HFFc6 (cell line): Measurements from ENCODE around the gene C18orf63. TPM values are rescaled to one million over a fixed set of nuclear protein-coding genes. Genes with fewer than 3 reads are reported as not detected.

Experiments
- DNase-seq: peaks from one replicate; pipeline ENCODE4 v3.0.0-alpha.2; 2018
- H3K27ac Mint-ChIP-seq: 2 replicates; pipeline ENCODE4 v1.8.0; 2020; ENCODE audit warnings: mild to moderate bottlenecking, mixed read lengths
- H3K27me3 Mint-ChIP-seq: 2 replicates; pipeline ENCODE4 v1.8.0; 2021; ENCODE audit warnings: mild to moderate bottlenecking, moderate library complexity, mixed read lengths; ENCODE audit not compliant: insufficient read depth
- H3K36me3 Mint-ChIP-seq: 2 replicates; pipeline ENCODE4 v1.8.0; 2021; ENCODE audit warnings: low read depth, mixed read lengths
- H3K4me1 Mint-ChIP-seq: 2 replicates; pipeline ENCODE4 v1.8.0; 2020; ENCODE audit warnings: low read depth, mixed read lengths
- H3K4me3 Mint-ChIP-seq: 2 replicates; pipeline ENCODE4 v1.8.0; 2020; ENCODE audit warnings: mild to moderate bottlenecking, moderate library complexity, mixed read lengths
- H3K9me3 Mint-ChIP-seq: 2 replicates; pipeline ENCODE4 v1.8.0; 2020; ENCODE audit warnings: mild to moderate bottlenecking, mixed read lengths
- total RNA-seq, 6 experiments: library from RNA; stranded (reverse); fragmentation: NEBNext Ultra II Directional; extraction: Animal tissue kit (Norgen Biotek cat#: 25700); gene quantifications; 2 replicates in 1 of 6; 3 replicates in 5 of 6; pipeline ENCODE4 v1.2.3, GENCODE V29; 2021
- TF ChIP-seq, protein P1 (sequence below): fragments of 200-600 bp; sonication (generic); IDR thresholded peaks from 2 replicates; pipeline ENCODE4 v1.5.0; 2021; ENCODE audit warnings: antibody characterized with exemption, mild to moderate bottlenecking

C18orf63 gene
- total RNA-seq, 6 experiments from 2014 or later, result not detected

DNA sequence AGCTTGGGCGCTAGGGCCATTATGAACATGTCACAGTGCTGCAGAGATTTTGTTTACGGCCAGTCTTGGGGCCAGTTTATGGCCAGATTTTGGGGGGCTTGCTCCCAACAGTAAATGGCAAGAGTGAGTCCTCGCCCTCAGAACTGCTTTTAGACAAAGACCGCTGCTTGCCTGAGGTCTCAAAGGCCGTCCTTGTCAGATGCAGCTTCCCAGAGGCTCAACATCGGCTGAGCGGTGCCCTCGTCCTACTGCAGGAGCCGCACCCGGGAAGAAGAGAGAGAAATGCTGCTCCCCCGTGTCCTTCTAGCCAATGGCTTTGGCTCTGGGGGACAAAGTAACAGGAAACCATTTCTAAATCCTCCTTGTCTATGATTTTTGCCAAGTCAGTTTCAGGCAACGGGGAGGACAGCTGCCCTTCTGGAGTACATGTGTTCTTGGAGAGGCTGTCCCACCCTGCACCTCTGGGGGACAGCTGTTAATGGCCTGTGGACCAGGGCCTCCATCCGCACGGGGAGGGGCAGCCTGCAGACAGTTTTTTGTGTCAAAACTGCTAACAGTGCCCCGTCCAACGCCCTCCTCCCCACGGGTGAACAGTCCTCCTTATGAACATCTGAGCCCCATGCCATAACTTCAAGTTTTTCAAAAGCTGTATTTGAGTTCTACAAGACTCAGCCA, 66.1 kb downstream of the C18orf63 start:
- Mint-ChIP-seq H3K9me3 (no peaks in the 10 kb centered on the region), H3K27ac (no peak overlapping the region), H3K4me3 (no peak overlapping the region), H3K36me3 (no peaks in the 10 kb centered on the region), H3K27me3 (peaks cover 57% of the 10 kb centered on the region), H3K4me1 (no peaks in the 10 kb centered on the region)
- TF ChIP-seq, protein P1, sequence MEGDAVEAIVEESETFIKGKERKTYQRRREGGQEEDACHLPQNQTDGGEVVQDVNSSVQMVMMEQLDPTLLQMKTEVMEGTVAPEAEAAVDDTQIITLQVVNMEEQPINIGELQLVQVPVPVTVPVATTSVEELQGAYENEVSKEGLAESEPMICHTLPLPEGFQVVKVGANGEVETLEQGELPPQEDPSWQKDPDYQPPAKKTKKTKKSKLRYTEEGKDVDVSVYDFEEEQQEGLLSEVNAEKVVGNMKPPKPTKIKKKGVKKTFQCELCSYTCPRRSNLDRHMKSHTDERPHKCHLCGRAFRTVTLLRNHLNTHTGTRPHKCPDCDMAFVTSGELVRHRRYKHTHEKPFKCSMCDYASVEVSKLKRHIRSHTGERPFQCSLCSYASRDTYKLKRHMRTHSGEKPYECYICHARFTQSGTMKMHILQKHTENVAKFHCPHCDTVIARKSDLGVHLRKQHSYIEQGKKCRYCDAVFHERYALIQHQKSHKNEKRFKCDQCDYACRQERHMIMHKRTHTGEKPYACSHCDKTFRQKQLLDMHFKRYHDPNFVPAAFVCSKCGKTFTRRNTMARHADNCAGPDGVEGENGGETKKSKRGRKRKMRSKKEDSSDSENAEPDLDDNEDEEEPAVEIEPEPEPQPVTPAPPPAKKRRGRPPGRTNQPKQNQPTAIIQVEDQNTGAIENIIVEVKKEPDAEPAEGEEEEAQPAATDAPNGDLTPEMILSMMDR, result no peak
- DNase-seq, result no peak

DNA sequence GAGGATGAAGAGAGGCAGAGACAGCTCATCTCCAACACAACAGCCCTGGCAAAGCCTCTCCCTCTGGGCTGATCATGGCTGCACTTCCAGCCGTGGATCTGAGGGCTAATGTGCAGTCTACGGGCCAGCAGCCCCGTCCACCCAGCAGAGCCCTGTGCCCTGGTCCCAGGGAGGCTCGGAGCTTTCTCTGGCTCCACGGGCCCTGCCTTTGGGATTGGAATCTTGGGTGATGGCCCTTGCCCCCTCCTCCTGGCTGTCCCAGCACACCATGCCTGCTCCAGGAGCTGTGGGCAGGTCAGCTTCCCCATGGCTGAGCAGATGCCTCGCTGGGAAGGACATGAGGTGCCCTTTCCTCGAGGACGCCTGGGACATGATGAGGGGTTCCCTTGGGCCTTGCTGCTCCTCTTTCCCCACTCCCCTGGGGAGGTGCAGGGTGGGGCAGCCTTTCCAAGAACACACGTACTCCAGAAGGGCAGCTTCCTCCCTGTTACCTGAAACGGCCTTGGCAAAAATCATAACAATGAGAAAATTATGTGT, 66.9 kb downstream of the C18orf63 start:
- peaks cover 57% of the 10 kb centered on the region for H3K27me3 Mint-ChIP-seq
- H3K27ac Mint-ChIP-seq, result no peak overlapping the region
- TF ChIP-seq, protein P1, result no peak
- no peak for DNase-seq
- no peaks in the 10 kb centered on the region for H3K4me1 Mint-ChIP-seq
- H3K36me3 Mint-ChIP-seq, result no peaks in the 10 kb centered on the region
- no peaks in the 10 kb centered on the region for H3K9me3 Mint-ChIP-seq
- H3K4me3 Mint-ChIP-seq, result no peak overlapping the region

DNA sequence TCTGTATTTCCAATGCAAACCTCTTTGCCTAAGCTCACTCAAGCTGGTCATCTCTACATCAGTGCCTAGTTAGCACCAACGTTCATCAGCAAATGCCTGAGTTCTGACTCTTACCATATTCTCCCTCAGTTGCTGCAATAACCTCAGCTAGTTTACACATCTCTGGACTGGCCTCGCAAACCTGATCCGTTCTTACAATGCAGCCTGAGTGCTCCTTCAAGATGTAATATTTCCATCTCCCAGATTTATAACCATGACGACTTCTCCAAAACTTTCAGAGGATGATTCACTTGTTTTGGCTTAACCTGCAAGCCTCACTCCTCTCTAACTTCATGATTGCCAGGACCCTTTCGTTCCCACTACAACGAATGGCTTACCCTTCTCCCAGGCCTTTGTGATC, 71.7 kb downstream of the C18orf63 start:
- Mint-ChIP-seq H3K4me1 (no peaks in the 10 kb centered on the region), H3K9me3 (no peaks in the 10 kb centered on the region), H3K4me3 (no peak overlapping the region), H3K36me3 (no peaks in the 10 kb centered on the region), H3K27ac (no peak overlapping the region), H3K27me3 (peaks cover 22% of the 10 kb centered on the region)
- no peak for DNase-seq
- TF ChIP-seq, protein P1, result no peak

DNA sequence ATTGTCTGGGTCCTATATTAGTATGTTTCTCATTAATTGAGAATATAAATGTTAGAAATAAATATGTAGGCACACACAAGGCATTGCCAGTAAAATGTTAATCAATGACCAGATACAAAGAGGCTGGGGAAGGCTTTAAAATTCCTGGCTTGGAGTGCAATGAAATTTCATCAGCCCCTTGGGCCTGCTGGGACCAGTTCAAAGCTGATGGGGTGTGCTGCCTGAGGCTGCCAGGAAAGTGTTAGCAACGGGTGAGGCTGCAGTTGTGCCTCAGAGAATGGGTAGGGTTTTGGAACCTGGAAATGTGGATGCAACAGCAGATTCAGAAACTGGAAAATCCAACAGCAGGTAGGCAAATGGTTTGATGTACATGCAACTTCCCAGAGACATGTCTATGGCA, 72.6 kb downstream of the C18orf63 start:
- TF ChIP-seq, protein P1, result no peak
- Mint-ChIP-seq H3K9me3 (no peaks in the 10 kb centered on the region), H3K4me3 (no peak overlapping the region), H3K36me3 (no peaks in the 10 kb centered on the region), H3K27ac (no peak overlapping the region), H3K4me1 (no peaks in the 10 kb centered on the region), H3K27me3 (peaks cover 16% of the 10 kb centered on the region)
- DNase-seq, result no peak

GRCh38 chr18:74389171-74389927, 73.7 kb downstream of the C18orf63 start:
- no peak overlapping the region for H3K4me3 Mint-ChIP-seq
- TF ChIP-seq, protein P1, result no peak
- peaks cover 10% of the 10 kb centered on the region for H3K27me3 Mint-ChIP-seq
- DNase-seq, result no peak
- no peaks in the 10 kb centered on the region for H3K9me3 Mint-ChIP-seq
- no peaks in the 10 kb centered on the region for H3K4me1 Mint-ChIP-seq
- no peak overlapping the region for H3K27ac Mint-ChIP-seq
- no peaks in the 10 kb centered on the region for H3K36me3 Mint-ChIP-seq
